Kidney tubule cell (primary cell): ENCODE measurements around the gene MOB3A.

ENCODE experiments used
- DNase-seq: peaks from one replicate; pipeline ENCODE4 v3.0.0-alpha.2; 2018; ENCODE audit warnings: low spot score

MOB3A gene

GRCh38 chr19:2081873-2082810 lies 14.0 kb downstream of the MOB3A start:
- DNase-seq, result no peak

GRCh38 chr19:2080336-2080988 lies 15.7 kb downstream of the MOB3A start:
- no peak for DNase-seq

GRCh38 chr19:2079865-2080301 lies 16.2 kb downstream of the MOB3A start:
- no peak for DNase-seq

GRCh38 chr19:2079076-2079864 lies 16.9 kb downstream of the MOB3A start:
- DNase-seq, result no peak

GRCh38 chr19:2077833-2078619 lies 18.1 kb downstream of the MOB3A start:
- no peak for DNase-seq

- no peak for DNase-seq
These were observed 18.7 kb downstream of the MOB3A start for GRCh38 chr19:2077398-2077797.

GRCh38 chr19:2076526-2076944 lies 19.6 kb downstream of the MOB3A start:
- no peak for DNase-seq

GRCh38 chr19:2072757-2073551 lies 23.2 kb downstream of the MOB3A start:
- no peak for DNase-seq

- DNase-seq, result no peak
These were observed 25.0 kb downstream of the MOB3A start for GRCh38 chr19:2070986-2071673.

GRCh38 chr19:2070436-2070827 lies 25.7 kb downstream of the MOB3A start:
- no peak for DNase-seq

GRCh38 chr19:2064788-2065524 lies 31.2 kb downstream of the MOB3A start:
- no peak for DNase-seq

GRCh38 chr19:2064395-2064787 lies 31.7 kb downstream of the MOB3A start:
- no peak for DNase-seq

GRCh38 chr19:2063824-2064223 lies 32.3 kb downstream of the MOB3A start:
- no peak for DNase-seq

- no peak for DNase-seq
These were observed 33.4 kb downstream of the MOB3A start for GRCh38 chr19:2062770-2063169.

- no peak for DNase-seq
These were observed 33.8 kb downstream of the MOB3A start for GRCh38 chr19:2062389-2062729.

GRCh38 chr19:2061495-2062388 lies 34.4 kb downstream of the MOB3A start:
- DNase-seq, result peak; percentile 98

- peak; percentile 88 for DNase-seq
These were observed 35.1 kb downstream of the MOB3A start for GRCh38 chr19:2060884-2061494.
